SK-N-SH treated with all-trans-retinoic acid at 6 μM for 48 hours (cell line): ENCODE data around the gene VPS33B.

Experiments
- ATAC-seq: fragments of 200-7000 bp; cut with Tn5 transposase; 3 replicates; pipeline ENCODE4 v1.9.1; 2020; ENCODE audit warnings: mild to moderate bottlenecking, moderate library complexity
- ARNTL ChIP-seq: fragments of 450-650 bp; formaldehyde crosslinking; IDR thresholded peaks from 2 replicates; pipeline ENCODE4 v1.5.0; 2020; ENCODE audit warnings: low read depth, mild to moderate bottlenecking, moderate library complexity, borderline replicate concordance
- BACH2 ChIP-seq: fragments of 250-450 bp; sonication (Bioruptor Pico); IDR thresholded peaks from 2 replicates; pipeline ENCODE4 v1.9.0; 2021; ENCODE audit warnings: mild to moderate bottlenecking, borderline replicate concordance
- CREB5 ChIP-seq: fragments of 250-450 bp; sonication (Bioruptor Pico); IDR thresholded peaks from 2 replicates; pipeline ENCODE4 v1.5.1; 2020; ENCODE audit warnings: low read depth, mild to moderate bottlenecking, moderate library complexity
- CSRNP3 ChIP-seq: fragments of 250-450 bp; sonication (Bioruptor Pico); IDR thresholded peaks from 2 replicates; pipeline ENCODE4 v1.5.1; 2021; ENCODE audit warnings: mild to moderate bottlenecking, moderate library complexity
- ESRRG ChIP-seq: fragments of 250-450 bp; sonication (Bioruptor Pico); IDR thresholded peaks from 2 replicates; pipeline ENCODE4 v1.6.1; 2021; ENCODE audit warnings: mild to moderate bottlenecking
- OSR1 ChIP-seq: fragments of 250-450 bp; sonication (Bioruptor Pico); IDR thresholded peaks from 2 replicates; pipeline ENCODE4 v1.8.0; 2022; ENCODE audit warnings: moderate library complexity, mild to moderate bottlenecking, inconsistent platforms
- PATZ1 ChIP-seq: fragments of 250-450 bp; sonication (Bioruptor Pico); IDR thresholded peaks from 2 replicates; pipeline ENCODE4 v1.8.0; 2020; ENCODE audit warnings: mild to moderate bottlenecking, moderate library complexity, borderline replicate concordance
- POU6F1 ChIP-seq: fragments of 250-450 bp; sonication (Bioruptor Pico); IDR thresholded peaks from 2 replicates; pipeline ENCODE4 v1.8.0; 2021; ENCODE audit warnings: low read depth, mild to moderate bottlenecking, moderate library complexity, borderline replicate concordance
- PPARA ChIP-seq: fragments of 250-450 bp; sonication (Bioruptor Pico); IDR thresholded peaks from 2 replicates; pipeline ENCODE4 v1.5.0; 2020; ENCODE audit warnings: mild to moderate bottlenecking, borderline replicate concordance
- RARB ChIP-seq: fragments of 250-450 bp; sonication (Bioruptor Pico); IDR thresholded peaks from 2 replicates; pipeline ENCODE4 v1.8.0; 2021; ENCODE audit warnings: mild to moderate bottlenecking, moderate library complexity
- TCF4 ChIP-seq: fragments of 250-450 bp; sonication (Bioruptor Pico); IDR thresholded peaks from 2 replicates; pipeline ENCODE4 v1.8.0; 2021; ENCODE audit warnings: mild to moderate bottlenecking, moderate library complexity, borderline replicate concordance
- TOX ChIP-seq: fragments of 250-450 bp; sonication (Bioruptor Pico); IDR thresholded peaks from 2 replicates; pipeline ENCODE4 v1.8.0; 2021; ENCODE audit warnings: mild to moderate bottlenecking, moderate library complexity, borderline replicate concordance
- TSHZ2 ChIP-seq: fragments of 250-450 bp; sonication (Bioruptor Pico); IDR thresholded peaks from 2 replicates; pipeline ENCODE4 v1.5.0; 2020; ENCODE audit warnings: mild to moderate bottlenecking, moderate library complexity
- ZC3H10 ChIP-seq: fragments of 250-450 bp; sonication (Bioruptor Pico); IDR thresholded peaks from 2 replicates; pipeline ENCODE4 v1.5.1; 2021; ENCODE audit warnings: mild to moderate bottlenecking, moderate library complexity
- ZFP30 ChIP-seq: fragments of 450-650 bp; formaldehyde crosslinking; IDR thresholded peaks from 2 replicates; pipeline ENCODE4 v1.5.0; 2022; ENCODE audit warnings: mild to moderate bottlenecking, moderate library complexity
- ZNF565 ChIP-seq: fragments of 450-650 bp; formaldehyde crosslinking; conservative IDR thresholded peaks from 2 replicates; pipeline ENCODE4 v1.5.0; 2020; ENCODE audit warnings: low read depth, mild to moderate bottlenecking, moderate library complexity
- ZNF70 ChIP-seq: fragments of 450-650 bp; formaldehyde crosslinking; IDR thresholded peaks from 2 replicates; pipeline ENCODE4 v1.5.0; 2020; ENCODE audit warnings: mild to moderate bottlenecking, moderate library complexity
- ZNF8 ChIP-seq: fragments of 450-650 bp; formaldehyde crosslinking; IDR thresholded peaks from 2 replicates; pipeline ENCODE4 v1.5.0; 2020; ENCODE audit warnings: mild to moderate bottlenecking, moderate library complexity

VPS33B gene

GRCh38 chr15:90981681-90982080 lies 40.7 kb downstream of the VPS33B start:
- no peak for ATAC-seq
- TF ChIP-seq BACH2 (CRISPR knock-in tag) (no peak), TSHZ2 (CRISPR knock-in tag) (no peak)

GRCh38 chr15:90979582-90979981 lies 42.8 kb downstream of the VPS33B start:
- no peak for TF ChIP-seq BACH2 (CRISPR knock-in tag)
- no peak for TF ChIP-seq ZC3H10 (CRISPR knock-in tag)
- no peak for TF ChIP-seq RARB (CRISPR knock-in tag)
- TF ChIP-seq ZNF8 (CRISPR knock-in tag): no peak
- TF ChIP-seq TCF4 (CRISPR knock-in tag): no peak
- no peak for TF ChIP-seq POU6F1 (CRISPR knock-in tag)
- TF ChIP-seq PATZ1: no peak
- no peak for TF ChIP-seq ZNF70 (CRISPR knock-in tag)
- TF ChIP-seq ESRRG (CRISPR knock-in tag): no peak
- no peak for TF ChIP-seq CSRNP3
- TF ChIP-seq CREB5 (CRISPR knock-in tag): no peak
- no peak for TF ChIP-seq ZNF565 (CRISPR knock-in tag)
- TF ChIP-seq ARNTL (CRISPR knock-in tag): no peak
- no peak for TF ChIP-seq TSHZ2 (CRISPR knock-in tag)
- TF ChIP-seq PPARA (CRISPR knock-in tag): no peak
- TF ChIP-seq OSR1: no peak
- TF ChIP-seq TOX (CRISPR knock-in tag): no peak
- ATAC-seq: no peak

- no peak for TF ChIP-seq ZNF565 (CRISPR knock-in tag)
- no peak for TF ChIP-seq ZNF70 (CRISPR knock-in tag)
- no peak for TF ChIP-seq BACH2 (CRISPR knock-in tag)
- no peak for TF ChIP-seq ZFP30
- TF ChIP-seq RARB (CRISPR knock-in tag): no peak
- no peak for TF ChIP-seq POU6F1 (CRISPR knock-in tag)
- TF ChIP-seq TSHZ2 (CRISPR knock-in tag): no peak
- no peak for ATAC-seq
Observed at GRCh38 chr15:90974216-90974615, 48.2 kb downstream of the VPS33B start.
